GM12891 (cell line): Measurements from ENCODE around the gene PEAK1.

Source experiments
- PAX5 ChIP-seq: IDR thresholded peaks from 2 replicates; pipeline ENCODE4 v1.6.1; 2011; ENCODE audit warnings: low read length, moderate library complexity, mild to moderate bottlenecking; ENCODE audit not compliant: insufficient read depth, severe bottlenecking
- POLR2A ChIP-seq: IDR thresholded peaks from 2 replicates; pipeline ENCODE4 v1.6.1; 2011; ENCODE audit warnings: low read depth, low read length, control low read depth
- POLR2AphosphoS5 ChIP-seq: IDR thresholded peaks from 2 replicates; pipeline ENCODE4 v1.6.1; 2011; ENCODE audit warnings: low read depth, low read length, control low read depth
- POU2F2 ChIP-seq: IDR thresholded peaks from 2 replicates; pipeline ENCODE4 v1.6.1; 2011; ENCODE audit warnings: low read depth, mild to moderate bottlenecking, control low read depth, low read length, moderate library complexity
- SPI1 ChIP-seq: IDR thresholded peaks from 2 replicates; pipeline ENCODE4 v1.6.1; 2011; ENCODE audit warnings: low read depth, low read length, control low read depth
- TAF1 ChIP-seq: IDR thresholded peaks from 2 replicates; pipeline ENCODE4 v1.6.1; 2011; ENCODE audit warnings: low read depth, low read length, control low read depth

DNA sequence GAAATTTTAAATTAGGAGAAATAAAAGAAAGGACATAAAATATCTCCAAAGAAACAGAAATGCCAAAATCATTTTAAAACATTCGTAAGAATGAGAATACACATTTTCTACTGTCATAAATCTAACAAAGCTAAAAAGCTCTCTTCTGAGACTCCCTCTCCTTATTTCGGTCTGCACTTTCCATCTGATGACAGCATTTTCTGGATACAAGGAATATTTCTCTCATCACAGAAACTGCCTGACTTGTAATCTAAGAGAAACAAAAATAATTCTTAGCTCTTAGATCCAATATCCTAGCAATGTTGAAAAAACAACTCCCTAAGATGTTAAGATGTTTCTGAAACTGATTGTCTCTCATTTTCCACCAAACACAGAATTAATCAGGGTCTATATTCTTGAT, 93.5 kb downstream of the PEAK1 start:
- TF ChIP-seq POLR2A = no peak
- TF ChIP-seq TAF1 = no peak
- no peak for TF ChIP-seq POLR2AphosphoS5
- no peak for TF ChIP-seq SPI1
- no peak for TF ChIP-seq POU2F2
- TF ChIP-seq PAX5 = no peak
